ENCODE measurements around the gene WNK4. TPM values are rescaled to one million over a fixed set of nuclear protein-coding genes. Genes with fewer than 3 reads are reported as not detected.

WNK4 gene
- total RNA-seq, 1 experiment from 2014 or later, result 2.6 TPM

DNA sequence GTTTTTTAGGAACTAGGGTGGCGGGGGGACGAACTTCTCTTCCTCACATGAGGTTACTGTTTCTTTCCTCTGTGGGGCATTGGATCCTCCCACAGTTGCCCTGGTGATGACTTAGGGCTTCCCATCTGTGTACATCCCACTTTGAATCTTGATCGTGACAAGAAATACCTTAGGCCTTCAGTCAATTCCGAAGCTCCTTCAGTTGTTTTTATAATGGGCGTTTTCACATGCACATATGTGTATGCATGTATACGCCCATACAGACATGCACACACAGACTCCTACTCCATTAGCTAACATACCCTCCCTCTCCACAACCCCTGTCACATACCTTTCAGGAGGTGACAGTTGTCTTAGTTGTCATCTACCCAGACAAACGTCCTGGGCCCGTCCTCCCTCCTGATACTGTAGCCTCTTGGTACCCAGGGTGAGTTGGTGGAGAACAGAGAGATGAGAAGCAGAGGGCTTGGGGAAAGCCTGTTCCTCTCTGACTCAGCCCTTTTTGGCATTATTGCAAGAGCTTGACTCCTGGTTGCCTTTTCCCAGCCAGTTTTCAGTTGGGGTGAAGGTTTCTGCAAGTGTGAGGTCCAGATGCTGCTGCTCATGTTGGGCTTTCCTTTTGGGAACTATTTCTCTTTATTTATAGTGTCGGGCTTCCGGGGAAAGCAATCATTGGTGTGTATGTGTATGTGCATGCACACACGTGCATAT is 61.7 kb downstream of the WNK4 start:
- Histone ChIP-seq H2BK120ac (ENCODE audit: low read depth, low read length, poor library complexity, severe bottlenecking) (no peak overlapping the region), H3K79me1 (ENCODE audit: insufficient read depth, low read depth, low read length, poor library complexity, severe bottlenecking) (no peaks in the 10 kb centered on the region), H4K8ac (replicated peaks; ENCODE audit: insufficient read length, low read depth, low read length) (no peak overlapping the region), H3K9ac (ENCODE audit: extremely low read depth, insufficient read length, low read length) (no peak overlapping the region), H3K23me2 (ENCODE audit: insufficient read length, low read depth, low read length, poor library complexity, severe bottlenecking) (no peaks in the 10 kb centered on the region), H3K4me1 (ENCODE audit: insufficient read depth, low read length) (no peaks in the 10 kb centered on the region), H3K27ac (ENCODE audit: insufficient read length, low read depth, low read length) (no peak overlapping the region), H2AFZ (ENCODE audit: low read length) (no peak overlapping the region), H4K20me1 (ENCODE audit: control insufficient read depth, insufficient read depth, insufficient read length) (no peaks in the 10 kb centered on the region), H2AK5ac (ENCODE audit: insufficient read length, low read length) (no peak overlapping the region), H2BK20ac (ENCODE audit: low read depth, low read length, poor library complexity, severe bottlenecking) (no peak overlapping the region), H3K14ac (ENCODE audit: insufficient read depth, low read length) (no peak overlapping the region), H3K4ac (ENCODE audit: low read depth, low read length) (no peak overlapping the region), H3K4me2 (ENCODE audit: insufficient read depth, insufficient read length, low read length) (no peak overlapping the region), H4K91ac (ENCODE audit: insufficient read length, low read depth, low read length) (no peak overlapping the region), H3K9me3 (ENCODE audit: control insufficient read depth, low read depth, low read length) (no peaks in the 10 kb centered on the region), H2BK5ac (ENCODE audit: insufficient read length, low read length) (no peak overlapping the region), H3K27me3 (ENCODE audit: insufficient read depth, low read length) (no peaks in the 10 kb centered on the region), H3K56ac (ENCODE audit: insufficient read length, low read depth, low read length) (no peak overlapping the region), H3K18ac (ENCODE audit: insufficient read length, low read depth, low read length) (no peak overlapping the region), H3K79me2 (ENCODE audit: insufficient read depth, low read length) (no peaks in the 10 kb centered on the region), H3T11ph (ENCODE audit: low read length) (no peak overlapping the region), H3K23ac (ENCODE audit: insufficient read length, low read depth, low read length) (no peak overlapping the region), H4K5ac (ENCODE audit: insufficient read length, low read depth, low read length) (no peak overlapping the region), H2BK12ac (ENCODE audit: insufficient read length, low read depth, low read length) (no peak overlapping the region), H2BK15ac (ENCODE audit: low read depth, low read length) (no peak overlapping the region)
- Mint-ChIP-seq H3K4me3 (no peak overlapping the region), H3K36me3 (ENCODE audit: insufficient read depth in 1 of 3, low read depth in 3 of 3) (peaks cover 58 to 86% (median 74%) of the 10 kb centered on the region in 3 experiments; a peak in 6 of 7 replicates), H3K27me3 (ENCODE audit: low read depth) (no peaks in the 10 kb centered on the region), H3K9me3 (no peaks in the 10 kb centered on the region), H3K27ac (peak overlapping the region in 1 of 3 experiments; percentile 83; a peak in 2 of 7 replicates), H3K4me1 (0 out of 4 replicates have a peak, but pooled peaks cover 0 to 2% of the 10 kb centered on the region in 2 experiments)
- WGBS (ENCODE audit: extremely low coverage, insufficient read length, low lambda C conversion rate), result no CpG with 5 or more reads among the region's 11 CpGs
- no peak for DNase-seq
- TF ChIP-seq, protein P1, sequence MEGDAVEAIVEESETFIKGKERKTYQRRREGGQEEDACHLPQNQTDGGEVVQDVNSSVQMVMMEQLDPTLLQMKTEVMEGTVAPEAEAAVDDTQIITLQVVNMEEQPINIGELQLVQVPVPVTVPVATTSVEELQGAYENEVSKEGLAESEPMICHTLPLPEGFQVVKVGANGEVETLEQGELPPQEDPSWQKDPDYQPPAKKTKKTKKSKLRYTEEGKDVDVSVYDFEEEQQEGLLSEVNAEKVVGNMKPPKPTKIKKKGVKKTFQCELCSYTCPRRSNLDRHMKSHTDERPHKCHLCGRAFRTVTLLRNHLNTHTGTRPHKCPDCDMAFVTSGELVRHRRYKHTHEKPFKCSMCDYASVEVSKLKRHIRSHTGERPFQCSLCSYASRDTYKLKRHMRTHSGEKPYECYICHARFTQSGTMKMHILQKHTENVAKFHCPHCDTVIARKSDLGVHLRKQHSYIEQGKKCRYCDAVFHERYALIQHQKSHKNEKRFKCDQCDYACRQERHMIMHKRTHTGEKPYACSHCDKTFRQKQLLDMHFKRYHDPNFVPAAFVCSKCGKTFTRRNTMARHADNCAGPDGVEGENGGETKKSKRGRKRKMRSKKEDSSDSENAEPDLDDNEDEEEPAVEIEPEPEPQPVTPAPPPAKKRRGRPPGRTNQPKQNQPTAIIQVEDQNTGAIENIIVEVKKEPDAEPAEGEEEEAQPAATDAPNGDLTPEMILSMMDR (conservative IDR thresholded peaks at IDR 0.05), result no peak

All from H9 (cell line).